ENCODE data around the gene CISH. TPM values are rescaled to one million over a fixed set of nuclear protein-coding genes. Genes with fewer than 3 reads are reported as not detected.
A peak's percentile ranks its signal among the peaks of the same experiment; 100 is the strongest.

CISH gene
- total and polyA plus RNA-seq, 10 of the 15 experiments (the other 5 are each of a cell fraction or from before 2014, with no cell fraction given) = 0.21 to 4.4 (median 1.8) TPM

DNA sequence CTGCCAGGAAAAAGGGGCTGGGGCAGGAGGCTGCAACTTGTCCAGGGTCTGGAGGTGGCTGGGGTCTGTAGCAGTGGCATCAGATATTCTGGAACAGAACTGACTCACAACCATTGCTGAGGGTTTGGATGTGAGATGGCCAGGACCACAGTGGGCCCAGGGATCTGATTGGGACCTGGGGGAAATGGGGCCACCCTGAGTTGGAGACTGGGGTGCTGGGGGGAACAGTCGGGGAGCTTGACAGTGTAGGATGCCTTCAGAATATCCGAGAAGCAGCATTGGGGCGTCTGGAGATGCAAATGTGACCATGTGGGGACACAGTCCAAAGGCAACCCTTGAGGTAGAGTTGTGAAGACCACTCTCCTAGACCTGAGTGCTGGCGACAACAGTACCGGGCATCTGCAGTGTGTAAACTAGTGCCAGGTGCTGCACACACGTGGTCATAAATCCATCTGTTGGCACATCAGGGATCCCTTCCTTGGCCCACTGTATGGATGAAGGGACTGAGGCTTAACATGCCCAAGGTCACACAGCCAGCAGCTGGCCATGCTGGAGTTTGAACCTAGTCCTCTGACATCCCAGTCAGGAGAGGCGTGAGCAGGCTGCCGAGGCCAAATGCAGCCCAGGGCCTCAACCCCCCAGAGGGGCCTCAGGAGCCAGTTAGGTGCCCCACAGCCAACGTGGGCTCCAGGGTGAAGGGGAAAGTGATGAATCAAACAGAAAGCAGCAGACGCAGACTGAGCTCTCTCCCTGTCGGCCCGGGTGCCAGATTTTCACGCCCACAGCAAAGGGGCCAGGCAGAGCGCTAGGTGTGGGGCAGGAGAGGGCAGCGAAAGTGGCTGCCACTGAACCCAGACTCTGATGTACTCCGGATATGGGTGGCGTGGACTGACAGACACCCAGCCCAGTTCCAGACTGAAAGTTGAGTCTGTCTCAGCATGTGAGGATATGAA, 23.5 kb downstream of the CISH start (continued):
- TF ChIP-seq KLF5 (IDR thresholded peaks at IDR 0.05; ENCODE audit: partially characterized antibody) (no peak), TBL1XR1 (IDR thresholded peaks at IDR 0.05; ENCODE audit: low read depth, low read length) (no peak), SP1 (IDR thresholded peaks at IDR 0.05; ENCODE audit: low read depth, low read length) (no peak), ASH2L (IDR thresholded peaks at IDR 0.05; ENCODE audit: borderline replicate concordance, low read depth) (no peak), SIX5 (IDR thresholded peaks at IDR 0.05; ENCODE audit: low read depth, low read length, severe bottlenecking) (no peak), IKZF1 (conservative IDR thresholded peaks at IDR 0.05) (peak; percentile 83), ZNF207 (IDR thresholded peaks at IDR 0.05; ENCODE audit: borderline replicate concordance) (no peak), POU2F2 (IDR thresholded peaks at IDR 0.05; ENCODE audit: borderline replicate concordance, low read depth, low read length) (no peak), EED (IDR thresholded peaks at IDR 0.05; ENCODE audit: low read depth) (peak; percentile 81), TCF3 (IDR thresholded peaks at IDR 0.05; ENCODE audit: borderline replicate concordance, insufficient read depth, low read depth, low read length) (no peak)
- TF ChIP-seq, protein P1, sequence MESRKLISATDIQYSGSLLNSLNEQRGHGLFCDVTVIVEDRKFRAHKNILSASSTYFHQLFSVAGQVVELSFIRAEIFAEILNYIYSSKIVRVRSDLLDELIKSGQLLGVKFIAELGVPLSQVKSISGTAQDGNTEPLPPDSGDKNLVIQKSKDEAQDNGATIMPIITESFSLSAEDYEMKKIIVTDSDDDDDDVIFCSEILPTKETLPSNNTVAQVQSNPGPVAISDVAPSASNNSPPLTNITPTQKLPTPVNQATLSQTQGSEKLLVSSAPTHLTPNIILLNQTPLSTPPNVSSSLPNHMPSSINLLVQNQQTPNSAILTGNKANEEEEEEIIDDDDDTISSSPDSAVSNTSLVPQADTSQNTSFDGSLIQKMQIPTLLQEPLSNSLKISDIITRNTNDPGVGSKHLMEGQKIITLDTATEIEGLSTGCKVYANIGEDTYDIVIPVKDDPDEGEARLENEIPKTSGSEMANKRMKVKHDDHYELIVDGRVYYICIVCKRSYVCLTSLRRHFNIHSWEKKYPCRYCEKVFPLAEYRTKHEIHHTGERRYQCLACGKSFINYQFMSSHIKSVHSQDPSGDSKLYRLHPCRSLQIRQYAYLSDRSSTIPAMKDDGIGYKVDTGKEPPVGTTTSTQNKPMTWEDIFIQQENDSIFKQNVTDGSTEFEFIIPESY (IDR thresholded peaks at IDR 0.05) = no peak
- TF ChIP-seq, protein P2, sequence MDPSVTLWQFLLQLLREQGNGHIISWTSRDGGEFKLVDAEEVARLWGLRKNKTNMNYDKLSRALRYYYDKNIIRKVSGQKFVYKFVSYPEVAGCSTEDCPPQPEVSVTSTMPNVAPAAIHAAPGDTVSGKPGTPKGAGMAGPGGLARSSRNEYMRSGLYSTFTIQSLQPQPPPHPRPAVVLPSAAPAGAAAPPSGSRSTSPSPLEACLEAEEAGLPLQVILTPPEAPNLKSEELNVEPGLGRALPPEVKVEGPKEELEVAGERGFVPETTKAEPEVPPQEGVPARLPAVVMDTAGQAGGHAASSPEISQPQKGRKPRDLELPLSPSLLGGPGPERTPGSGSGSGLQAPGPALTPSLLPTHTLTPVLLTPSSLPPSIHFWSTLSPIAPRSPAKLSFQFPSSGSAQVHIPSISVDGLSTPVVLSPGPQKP (IDR thresholded peaks at IDR 0.05; ENCODE audit: low read depth, low read length) = no peak
- TF ChIP-seq, protein P3, sequence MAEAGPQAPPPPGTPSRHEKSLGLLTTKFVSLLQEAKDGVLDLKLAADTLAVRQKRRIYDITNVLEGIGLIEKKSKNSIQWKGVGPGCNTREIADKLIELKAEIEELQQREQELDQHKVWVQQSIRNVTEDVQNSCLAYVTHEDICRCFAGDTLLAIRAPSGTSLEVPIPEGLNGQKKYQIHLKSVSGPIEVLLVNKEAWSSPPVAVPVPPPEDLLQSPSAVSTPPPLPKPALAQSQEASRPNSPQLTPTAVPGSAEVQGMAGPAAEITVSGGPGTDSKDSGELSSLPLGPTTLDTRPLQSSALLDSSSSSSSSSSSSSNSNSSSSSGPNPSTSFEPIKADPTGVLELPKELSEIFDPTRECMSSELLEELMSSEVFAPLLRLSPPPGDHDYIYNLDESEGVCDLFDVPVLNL (IDR thresholded peaks at IDR 0.05; ENCODE audit: low read depth, low read length) = no peak
- TF ChIP-seq, protein P4, sequence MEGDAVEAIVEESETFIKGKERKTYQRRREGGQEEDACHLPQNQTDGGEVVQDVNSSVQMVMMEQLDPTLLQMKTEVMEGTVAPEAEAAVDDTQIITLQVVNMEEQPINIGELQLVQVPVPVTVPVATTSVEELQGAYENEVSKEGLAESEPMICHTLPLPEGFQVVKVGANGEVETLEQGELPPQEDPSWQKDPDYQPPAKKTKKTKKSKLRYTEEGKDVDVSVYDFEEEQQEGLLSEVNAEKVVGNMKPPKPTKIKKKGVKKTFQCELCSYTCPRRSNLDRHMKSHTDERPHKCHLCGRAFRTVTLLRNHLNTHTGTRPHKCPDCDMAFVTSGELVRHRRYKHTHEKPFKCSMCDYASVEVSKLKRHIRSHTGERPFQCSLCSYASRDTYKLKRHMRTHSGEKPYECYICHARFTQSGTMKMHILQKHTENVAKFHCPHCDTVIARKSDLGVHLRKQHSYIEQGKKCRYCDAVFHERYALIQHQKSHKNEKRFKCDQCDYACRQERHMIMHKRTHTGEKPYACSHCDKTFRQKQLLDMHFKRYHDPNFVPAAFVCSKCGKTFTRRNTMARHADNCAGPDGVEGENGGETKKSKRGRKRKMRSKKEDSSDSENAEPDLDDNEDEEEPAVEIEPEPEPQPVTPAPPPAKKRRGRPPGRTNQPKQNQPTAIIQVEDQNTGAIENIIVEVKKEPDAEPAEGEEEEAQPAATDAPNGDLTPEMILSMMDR (IDR thresholded peaks at IDR 0.05 in 2 of 3, conservative IDR thresholded peaks at IDR 0.05 in 1 of 3; ENCODE audit: control insufficient read depth in 2 of 3, extremely low read depth in 1 of 3, insufficient read depth in 1 of 3, low read depth in 3 of 3, low read length in 3 of 3) = no peak
- TF ChIP-seq, protein P5, sequence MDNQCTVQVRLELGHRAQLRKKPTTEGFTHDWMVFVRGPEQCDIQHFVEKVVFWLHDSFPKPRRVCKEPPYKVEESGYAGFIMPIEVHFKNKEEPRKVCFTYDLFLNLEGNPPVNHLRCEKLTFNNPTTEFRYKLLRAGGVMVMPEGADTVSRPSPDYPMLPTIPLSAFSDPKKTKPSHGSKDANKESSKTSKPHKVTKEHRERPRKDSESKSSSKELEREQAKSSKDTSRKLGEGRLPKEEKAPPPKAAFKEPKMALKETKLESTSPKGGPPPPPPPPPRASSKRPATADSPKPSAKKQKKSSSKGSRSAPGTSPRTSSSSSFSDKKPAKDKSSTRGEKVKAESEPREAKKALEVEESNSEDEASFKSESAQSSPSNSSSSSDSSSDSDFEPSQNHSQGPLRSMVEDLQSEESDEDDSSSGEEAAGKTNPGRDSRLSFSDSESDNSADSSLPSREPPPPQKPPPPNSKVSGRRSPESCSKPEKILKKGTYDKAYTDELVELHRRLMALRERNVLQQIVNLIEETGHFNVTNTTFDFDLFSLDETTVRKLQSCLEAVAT (IDR thresholded peaks at IDR 0.05) = no peak
- TF ChIP-seq, protein P6, sequence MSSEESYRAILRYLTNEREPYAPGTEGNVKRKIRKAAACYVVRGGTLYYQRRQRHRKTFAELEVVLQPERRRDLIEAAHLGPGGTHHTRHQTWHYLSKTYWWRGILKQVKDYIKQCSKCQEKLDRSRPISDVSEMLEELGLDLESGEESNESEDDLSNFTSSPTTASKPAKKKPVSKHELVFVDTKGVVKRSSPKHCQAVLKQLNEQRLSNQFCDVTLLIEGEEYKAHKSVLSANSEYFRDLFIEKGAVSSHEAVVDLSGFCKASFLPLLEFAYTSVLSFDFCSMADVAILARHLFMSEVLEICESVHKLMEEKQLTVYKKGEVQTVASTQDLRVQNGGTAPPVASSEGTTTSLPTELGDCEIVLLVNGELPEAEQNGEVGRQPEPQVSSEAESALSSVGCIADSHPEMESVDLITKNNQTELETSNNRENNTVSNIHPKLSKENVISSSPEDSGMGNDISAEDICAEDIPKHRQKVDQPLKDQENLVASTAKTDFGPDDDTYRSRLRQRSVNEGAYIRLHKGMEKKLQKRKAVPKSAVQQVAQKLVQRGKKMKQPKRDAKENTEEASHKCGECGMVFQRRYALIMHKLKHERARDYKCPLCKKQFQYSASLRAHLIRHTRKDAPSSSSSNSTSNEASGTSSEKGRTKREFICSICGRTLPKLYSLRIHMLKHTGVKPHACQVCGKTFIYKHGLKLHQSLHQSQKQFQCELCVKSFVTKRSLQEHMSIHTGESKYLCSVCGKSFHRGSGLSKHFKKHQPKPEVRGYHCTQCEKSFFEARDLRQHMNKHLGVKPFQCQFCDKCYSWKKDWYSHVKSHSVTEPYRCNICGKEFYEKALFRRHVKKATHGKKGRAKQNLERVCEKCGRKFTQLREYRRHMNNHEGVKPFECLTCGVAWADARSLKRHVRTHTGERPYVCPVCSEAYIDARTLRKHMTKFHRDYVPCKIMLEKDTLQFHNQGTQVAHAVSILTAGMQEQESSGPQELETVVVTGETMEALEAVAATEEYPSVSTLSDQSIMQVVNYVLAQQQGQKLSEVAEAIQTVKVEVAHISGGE (CRISPR knock-in tag; IDR thresholded peaks at IDR 0.05) = no peak

Data from GM12878 (cell line).